NCI-H1694 (cell line): ENCODE measurements around the gene RIN3.

ENCODE experiments used
- DNase-seq: peaks from one replicate; lab custom pipeline; 2025; lab: John Stamatoyannopoulos, UW

The RIN3 gene

DNA sequence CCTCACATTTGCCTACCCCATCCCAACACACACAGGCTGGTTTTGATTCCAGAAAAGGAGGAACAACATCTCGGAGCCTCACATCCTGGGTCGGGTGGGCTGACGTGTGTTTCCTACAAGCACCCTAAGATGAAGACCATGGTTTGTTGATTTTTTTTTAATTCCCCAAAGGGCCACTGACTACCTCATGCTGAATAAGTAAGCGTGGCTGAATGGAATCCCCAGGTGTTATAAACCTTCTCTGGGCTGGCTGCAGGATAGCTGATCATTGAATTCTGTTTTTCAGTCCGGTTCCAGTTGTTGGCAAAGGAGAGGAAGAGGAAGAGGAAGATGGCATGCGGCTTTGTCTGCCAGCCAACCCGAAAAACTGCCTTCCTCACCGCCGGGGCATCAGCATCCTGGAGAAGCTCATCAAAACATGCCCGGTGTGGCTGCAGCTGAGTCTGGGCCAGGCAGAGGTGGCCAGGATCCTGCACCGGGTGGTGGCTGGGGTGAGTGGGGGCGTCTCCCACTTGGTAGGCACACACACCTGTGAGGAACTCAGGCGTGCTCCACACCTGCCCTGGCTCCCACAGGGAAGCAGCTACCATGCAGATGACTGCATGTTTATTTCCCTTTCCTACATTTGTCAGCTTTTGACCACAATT, 42.0 kb downstream of the RIN3 start:
- DNase-seq, result no peak

DNA sequence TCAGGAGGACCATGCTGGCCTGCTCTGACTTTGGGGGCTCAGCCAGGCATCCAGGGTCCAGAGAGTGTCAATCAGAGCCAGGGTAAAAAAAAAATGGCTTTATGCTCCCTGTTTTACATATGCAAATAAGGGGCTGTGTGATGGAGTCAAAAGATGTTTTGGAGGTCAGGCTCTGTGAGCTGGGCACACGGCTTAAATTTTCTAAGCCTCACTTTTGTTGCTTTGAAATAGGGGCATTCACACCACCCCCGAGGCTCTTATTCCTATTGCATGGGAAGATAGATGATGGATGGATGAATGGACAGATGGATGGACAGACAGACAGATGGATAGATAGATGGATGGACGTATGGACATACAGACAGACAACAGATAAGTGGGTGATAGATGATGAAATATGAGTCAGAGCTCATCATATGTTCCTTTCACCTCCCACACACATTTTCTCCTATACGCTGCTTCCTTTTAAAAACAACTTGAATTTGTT, 42.7 kb downstream of the RIN3 start:
- no peak for DNase-seq

DNA sequence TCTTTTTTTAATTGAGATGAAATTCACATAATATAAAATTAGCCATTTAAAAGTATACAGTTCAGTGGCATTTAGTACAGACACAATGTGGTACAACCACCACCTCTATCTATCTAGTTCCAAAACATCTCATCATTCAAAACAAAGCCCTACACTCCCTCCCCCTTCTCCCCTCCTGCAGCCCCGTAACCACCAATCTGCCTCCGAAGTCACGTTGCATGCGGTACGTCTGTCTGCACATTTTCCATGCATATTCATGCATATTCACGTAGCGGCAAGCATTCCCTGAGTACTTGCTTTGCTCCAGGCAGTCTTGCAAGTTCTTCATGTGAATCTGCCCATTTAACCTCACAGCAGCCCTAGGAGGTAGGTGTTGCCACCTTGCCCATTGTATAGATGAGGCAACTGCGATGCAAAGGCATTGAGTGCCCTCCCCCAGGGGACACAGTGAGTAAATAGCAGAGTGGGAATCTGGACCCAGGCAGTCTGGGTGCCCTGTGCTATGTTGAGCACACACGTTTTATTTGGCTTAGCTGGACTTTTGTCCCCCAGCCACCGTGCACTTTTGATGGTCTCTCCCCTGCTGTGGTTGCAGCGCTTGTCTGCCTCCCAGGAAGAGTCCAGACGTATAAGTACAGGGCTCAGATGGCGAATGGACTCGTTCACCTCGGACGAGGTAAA, 43.4 kb downstream of the RIN3 start:
- no peak for DNase-seq

DNA sequence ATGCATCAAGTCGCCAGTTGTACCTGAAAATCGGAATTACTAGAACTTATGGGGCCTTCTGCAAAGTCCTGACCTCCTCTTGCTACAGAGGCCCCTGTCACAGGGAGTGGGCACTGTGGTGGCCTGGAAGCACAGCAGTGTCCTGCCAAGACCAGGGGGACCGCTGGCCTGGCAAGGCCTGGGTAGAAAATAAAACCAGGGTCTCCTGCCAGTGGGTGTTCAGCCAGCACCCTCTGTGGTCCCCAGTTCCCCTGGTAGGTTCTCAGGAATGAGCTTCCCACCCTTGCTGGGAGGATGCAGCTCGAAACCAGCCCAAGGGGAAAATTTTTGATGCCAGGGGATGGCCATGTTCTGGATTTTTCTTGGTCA, 43.9 kb downstream of the RIN3 start:
- no peak for DNase-seq

DNA sequence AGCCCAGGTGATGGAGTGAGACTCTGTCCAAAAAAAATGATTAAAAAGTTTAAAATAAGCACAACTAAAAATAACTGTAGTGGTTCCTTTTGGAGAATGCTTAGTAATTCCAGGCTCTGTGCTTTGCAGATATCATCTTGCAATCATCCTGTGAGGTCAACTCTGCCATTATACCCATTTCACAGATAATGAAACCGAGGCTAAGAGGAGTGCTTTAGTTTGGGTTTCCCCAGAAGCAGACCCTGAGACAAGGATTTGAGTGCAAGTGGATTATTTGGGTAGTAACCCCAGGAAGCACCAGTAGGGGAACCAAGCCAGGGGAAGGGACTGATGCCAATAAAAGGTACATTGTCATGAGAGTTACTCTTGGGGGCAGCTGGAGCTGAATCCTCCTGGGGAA, 44.7 kb downstream of the RIN3 start:
- no peak for DNase-seq

DNA sequence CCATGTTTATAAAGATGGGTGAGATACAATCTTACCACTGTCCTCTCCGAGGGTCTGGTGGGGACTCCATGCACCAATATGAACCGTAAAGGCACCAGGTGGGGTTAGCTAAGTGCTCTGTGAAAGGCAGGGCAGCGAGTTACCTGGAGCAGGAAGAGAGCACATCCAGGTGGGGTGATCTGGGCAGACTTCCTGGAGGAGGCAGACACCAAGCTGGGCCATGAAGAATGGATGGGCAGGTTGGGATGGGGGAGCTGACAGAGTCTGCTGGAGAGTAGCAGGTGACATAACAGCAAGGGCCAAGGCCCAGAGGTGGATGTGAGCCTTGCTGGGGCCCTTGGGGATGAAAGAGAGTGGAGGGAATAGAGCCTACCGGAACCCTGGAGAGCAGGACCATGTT, 45.9 kb downstream of the RIN3 start:
- DNase-seq, result no peak

DNA sequence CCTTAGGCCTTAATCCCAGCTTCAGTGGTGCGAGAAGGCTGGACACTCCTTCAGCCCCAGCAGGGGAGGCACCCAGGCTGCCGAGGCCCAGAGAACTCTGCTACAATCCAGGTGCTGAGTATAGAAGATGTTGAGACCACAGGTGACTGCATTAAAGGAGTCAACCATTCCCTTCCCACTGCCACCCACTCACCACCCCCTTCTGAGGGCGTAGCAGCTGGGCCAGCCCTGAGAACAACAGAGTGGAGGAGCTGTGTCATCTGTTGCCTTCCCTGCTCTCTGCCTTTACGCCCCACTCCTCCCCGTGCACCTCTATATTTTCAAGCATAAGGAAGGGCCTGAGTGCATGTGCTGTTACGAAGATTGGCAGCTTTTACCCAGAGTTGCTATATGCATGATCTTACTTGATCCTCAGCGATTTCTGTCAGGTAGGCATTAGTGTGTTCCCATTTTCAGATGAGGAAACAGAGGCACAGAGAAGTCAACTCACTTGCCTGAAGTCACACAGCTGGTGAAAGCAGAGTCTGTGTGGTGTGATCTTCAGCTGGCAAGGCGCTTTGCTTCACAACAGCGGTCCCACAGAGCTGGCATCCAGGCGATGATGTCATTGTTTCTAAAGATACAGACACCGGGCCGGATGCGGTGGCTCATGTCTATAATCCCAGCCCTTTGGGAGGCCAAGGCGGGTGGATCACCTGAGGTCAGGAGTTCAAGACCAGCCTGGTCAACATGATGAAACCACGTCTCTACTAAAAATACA, 46.7 kb downstream of the RIN3 start:
- DNase-seq, result no peak

DNA sequence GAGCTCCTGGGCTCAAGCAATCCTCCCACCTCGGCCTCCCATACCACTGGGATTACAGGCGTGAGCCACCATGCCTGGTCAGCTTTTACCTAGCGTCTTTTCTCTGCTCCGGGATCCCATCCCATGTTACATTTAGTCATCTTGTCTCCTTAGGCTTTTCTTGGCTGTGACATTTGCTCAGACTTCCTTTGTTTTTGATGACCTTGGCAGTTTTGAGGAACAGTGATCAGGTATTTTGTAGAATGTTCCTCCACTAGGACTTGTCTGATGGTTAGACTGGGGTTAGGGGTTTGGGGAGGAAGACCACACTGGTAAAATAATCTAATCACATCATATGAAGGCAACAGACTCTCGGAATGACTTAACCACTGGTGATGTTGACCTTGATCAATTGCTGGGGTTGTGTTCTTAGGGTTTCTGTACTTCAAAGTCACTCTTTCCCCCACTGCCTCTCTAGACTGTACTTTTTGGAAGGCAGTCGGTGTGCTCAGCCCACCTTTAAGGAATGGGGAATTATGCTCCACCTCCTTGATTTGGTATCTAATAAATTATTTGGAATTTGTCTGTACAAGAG, 48.4 kb downstream of the RIN3 start:
- DNase-seq, result no peak

DNA sequence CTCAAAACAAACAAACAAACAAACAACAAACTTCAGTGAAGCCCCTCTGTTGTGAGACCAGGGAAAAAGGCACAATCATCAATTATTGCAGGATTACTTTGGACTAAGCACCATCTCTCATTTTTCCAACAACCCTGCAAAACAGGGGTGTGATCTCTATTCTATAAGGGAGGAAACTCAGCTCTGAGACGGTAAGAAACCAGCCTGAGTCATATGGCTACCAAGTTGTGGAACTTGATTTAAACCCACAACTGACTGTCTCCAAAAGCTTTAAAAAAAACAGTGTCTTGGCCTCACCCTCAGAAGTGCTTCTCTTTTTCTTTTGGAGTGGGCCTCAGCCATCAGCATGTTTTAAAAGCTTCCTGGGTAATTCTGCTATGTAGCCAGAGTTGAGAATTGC, 49.8 kb downstream of the RIN3 start:
- no peak for DNase-seq

DNA sequence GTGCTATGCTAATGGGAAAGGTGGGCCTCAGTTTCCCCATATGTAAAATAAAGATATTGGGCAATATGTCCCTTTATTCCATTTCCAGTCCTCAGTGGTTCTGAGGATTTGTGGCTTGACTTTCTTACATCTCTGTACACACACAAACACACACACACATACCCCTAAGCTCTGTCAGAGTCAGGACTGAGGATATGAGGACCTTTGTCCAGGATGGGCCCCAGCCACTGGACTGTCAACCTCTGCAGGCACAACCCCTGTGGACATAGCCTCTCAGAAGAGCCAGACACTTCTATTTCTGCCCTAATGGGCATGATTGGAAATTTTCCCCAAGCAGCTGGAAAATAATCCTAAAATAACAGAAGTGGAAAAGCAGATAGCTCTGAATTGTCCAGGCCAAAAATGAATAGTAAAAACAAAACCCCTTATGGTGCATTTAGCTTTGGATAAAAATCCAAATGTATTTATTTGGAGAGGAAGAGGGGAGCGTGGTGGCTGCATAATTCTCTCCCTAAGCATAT, 50.2 kb downstream of the RIN3 start:
- no peak for DNase-seq

DNA sequence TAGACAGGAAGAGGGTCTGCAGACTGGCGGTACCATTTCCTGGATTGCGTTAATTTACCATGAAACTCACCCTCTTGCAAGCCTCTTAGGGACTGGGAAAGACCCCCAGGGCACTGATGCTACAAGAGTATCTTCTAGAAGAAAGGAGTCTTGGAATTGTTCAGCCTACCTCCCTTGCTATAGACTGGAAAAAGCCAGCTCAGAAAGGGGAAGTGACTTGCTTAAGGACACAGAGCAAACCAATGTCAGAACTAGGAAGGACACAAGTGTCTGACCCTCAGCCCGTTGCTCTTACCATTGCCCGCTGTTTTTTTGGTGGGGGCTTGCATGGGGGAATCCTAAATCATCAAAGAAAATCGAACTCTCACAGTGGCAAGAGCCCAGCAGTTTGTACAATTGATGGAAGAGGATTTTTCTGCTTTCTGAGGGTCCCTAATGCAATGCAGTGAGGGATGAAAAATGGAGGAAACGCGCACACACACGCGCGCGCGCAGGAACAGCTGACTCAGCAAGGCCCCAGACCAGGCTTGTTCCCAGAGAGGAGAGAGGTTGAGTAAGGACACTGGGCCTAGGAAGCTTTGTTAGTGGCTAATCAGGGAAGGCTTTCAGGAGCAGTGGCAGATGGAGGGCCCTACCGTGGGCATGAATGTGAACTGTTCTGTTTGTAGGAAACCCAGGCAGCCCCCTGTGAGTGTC, 50.9 kb downstream of the RIN3 start:
- DNase-seq, result no peak

DNA sequence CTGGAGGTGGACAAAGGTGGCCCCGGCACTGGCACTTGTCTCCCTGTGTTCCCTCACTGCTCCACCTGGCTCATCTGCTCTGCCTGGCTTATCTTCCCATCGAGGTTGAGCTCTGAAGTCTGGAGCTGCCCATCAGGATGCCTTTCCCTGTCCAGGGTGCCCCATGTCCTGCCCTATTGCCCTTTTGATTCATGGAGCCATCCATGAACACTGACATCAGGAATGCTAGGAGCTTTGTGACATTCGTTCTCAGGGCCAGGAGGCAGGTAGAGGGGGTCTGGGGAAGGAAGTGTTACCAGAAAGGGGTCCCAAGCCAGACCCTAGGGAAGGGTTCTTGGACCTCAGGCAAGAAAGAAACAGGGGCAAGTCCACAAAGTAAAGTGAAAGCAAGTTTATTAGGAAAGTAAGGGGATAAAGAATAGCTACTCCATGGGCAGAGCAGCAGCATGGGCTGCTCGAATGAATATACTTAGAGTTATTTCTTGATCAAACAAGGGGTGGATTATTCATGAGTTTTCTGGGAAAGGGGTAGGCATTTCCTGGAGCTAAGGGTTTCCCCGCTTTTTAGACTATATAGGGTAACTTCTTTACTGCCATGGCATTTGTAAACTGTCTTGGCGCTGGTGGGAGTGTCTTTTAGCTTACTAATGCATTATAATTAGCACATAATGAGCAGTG, 51.6 kb downstream of the RIN3 start:
- DNase-seq, result no peak

DNA sequence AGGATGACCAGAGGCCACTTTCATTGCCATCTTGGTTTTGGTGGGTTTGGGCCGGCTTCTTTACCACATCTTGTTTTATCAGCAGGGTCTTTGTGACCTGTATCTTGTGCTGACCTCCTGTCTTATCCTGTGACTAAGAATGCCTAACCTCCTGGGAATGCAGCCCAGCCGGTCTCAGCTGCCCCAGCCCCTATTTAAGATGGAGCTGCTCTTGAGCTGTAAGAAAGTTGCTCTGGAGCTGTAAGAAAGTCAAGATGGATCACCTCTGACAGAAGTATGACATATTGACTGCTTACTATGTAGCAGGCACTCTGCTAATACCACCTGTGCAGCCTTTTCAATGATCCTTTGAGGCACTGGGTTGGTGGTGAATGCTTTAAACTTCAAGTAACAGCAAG, 52.1 kb downstream of the RIN3 start:
- DNase-seq, result no peak

DNA sequence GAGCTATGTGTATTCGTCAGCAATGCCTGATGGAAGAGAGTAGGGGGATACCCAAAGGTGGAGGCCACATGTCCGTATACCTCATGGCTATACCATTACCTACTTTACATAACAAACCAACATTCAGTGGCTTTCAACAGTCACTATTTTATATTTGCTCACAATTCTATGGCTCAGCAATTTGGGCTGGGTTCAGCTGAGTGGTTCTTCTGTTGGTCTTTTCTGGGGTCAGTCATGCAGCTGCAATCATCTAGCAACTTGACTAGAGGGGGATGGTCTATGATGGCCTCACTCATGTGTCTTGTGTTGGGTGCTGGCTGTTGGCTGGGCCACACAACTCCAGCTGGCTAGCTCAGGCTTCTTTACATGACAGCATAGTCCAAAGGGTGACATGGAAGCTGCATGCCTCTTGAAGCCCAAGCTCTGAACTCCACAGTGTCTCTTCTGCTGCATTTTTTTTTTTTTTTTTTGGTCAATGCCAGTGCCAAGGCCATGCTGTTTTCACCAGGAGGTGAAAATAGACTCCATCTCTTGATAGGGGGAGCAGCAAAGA, 53.7 kb downstream of the RIN3 start:
- no peak for DNase-seq

DNA sequence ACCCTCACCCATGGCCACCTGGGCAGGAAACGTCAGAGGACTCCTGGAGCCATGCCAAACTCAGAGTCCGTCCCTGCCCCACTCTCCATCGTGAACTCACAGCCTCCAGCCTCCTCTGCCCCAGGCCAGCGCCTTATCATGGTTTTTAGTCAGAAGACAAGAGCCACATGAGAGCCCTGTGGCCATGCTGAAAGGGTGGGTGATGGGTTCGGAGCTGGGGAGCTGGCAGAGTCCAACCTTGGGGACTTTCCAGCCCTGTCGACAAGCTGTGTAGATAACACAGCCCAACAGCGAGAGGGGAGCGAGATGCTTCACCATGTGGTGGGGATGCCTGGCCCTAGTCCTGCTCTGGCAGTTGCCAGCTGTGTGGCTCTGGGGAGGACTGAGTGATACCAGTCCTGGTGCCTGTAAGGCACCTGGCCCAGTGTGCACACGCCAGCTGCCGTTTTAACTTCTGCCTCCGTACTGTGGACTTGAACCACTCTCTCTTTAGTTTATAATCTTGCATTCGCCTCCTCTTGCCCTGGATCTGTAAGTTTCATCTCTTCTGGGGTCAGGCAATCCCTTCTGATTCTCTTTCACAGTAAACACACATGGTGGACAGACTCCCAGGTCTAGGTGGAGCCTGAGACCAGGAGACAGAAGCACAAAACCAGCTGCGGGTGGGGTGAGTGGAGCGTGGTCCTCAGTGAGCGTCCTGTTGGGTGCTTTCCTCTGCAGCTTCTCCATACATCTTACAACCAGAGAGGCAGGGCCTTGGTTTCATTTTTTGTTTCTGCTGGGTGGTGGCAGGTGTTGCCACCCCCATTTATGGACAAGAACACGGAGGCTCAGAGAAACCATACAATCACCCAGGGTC, 55.3 kb downstream of the RIN3 start:
- no peak for DNase-seq

DNA sequence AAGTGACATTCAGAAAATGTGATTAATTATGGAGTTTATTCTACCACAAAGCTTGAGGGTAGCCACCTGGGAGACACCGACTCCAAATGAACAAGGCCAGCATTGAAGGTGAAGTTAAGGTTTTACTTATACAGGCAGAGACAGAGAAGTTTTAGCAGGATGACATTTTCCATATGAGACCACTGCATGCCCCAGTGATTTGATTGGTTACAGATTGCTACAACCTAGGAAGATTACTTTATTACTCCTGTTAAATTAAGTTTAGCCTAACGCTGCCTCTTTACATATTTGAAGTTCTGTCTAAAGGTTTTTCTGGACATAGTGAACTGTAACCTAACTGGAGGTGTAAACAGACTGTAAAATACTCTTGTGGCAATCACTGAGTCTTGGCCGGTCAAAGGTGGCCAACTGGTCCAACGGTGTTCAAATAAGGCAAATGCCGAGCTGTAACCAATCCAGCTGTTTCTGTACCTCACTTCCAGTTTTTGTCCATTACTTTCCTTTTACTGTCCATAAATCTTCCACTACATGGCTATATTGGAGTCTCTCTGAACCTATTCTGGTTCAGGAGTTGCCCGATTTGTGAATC, 57.2 kb downstream of the RIN3 start:
- no peak for DNase-seq

DNA sequence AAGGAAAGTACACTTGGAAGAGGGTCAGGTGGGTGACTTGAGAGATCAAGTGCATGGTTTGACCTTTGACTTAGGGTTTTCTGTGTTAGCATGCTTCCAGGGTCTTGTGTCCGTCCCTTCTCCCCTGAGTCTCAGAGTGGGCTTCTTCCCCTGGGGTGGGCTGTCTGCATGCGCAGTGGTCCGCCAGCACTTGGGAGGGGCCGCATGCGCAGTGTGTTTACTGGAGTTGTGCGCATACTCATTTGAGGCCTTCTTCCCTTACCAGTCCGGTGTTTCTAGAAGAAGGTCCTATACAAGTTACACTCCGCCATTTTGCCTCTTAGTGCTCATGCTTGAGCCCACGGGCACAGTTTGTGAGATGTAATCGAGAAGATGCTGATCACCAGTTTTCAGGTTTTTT, 58.5 kb downstream of the RIN3 start:
- DNase-seq, result no peak

DNA sequence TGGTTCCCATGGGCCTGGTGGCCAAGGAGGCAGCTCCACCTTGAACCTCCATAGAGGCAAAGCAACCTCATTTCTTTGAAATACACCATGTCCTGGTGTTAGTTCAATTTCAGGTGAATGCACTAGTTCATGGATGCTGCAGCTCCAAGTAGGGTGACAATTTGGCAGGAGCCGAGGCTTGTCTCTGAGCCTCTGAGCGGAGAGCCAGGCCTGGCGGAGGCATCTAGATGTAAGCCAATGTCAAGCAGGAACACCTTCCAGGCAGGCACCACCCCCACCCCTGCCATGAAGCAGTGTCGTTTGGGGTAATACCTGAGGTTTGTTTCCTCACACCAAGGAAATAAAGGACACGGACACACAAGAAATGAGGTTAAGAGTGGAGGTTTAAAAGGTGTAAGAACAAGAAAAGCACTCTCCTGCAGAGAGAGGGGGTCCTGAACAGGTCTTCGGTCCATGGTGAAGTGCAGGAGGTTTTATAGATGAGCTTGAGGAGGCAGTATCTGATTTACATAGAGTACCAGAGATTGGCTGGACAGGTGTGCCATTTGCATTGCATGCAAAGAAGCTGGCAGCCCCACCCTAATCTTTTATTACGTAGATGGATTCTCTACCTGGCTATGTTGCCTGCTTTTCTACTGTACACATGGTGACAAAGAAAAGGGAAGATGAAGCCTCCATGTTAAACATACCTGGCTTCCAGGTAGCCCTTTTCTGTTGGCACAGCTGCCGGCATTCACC, 60.3 kb downstream of the RIN3 start:
- no peak for DNase-seq
